Esophagus squamous epithelium (tissue), 4 donors: ENCODE measurements around the gene APMAP.

Source experiments
- CTCF ChIP-seq, 6 experiments: fragments of 450-650 bp in 4 of 6; fragments of 200-600 bp in 2 of 6; sonication (generic) in 2 of 6; IDR thresholded peaks; one replicate each; pipeline ENCODE4 v1.5.1; 2016 to 2019; ENCODE audit warnings: antibody characterized with exemption in 6 of 6, mild to moderate bottlenecking in 4 of 6, moderate library complexity in 4 of 6
- POLR2A ChIP-seq, 4 donors: fragments of 450-650 bp; IDR thresholded peaks; one replicate each; pipeline ENCODE4 v1.6.1; 2017; ENCODE audit warnings: antibody characterized with exemption in 4 of 4, mild to moderate bottlenecking in 4 of 4, moderate library complexity in 3 of 4

GRCh38 chr20:24981282-24981681 is 11.3 kb downstream of the APMAP start:
- TF ChIP-seq CTCF (IDR thresholded peaks at IDR 0.05) (no peak), POLR2A (IDR thresholded peaks at IDR 0.05) (no peak)
